Calu3 (cell line): ENCODE measurements around the gene MYO1E. TPM values are rescaled to one million over a fixed set of nuclear protein-coding genes. Genes with fewer than 3 reads are reported as not detected.

ENCODE experiments used
- Bru-seq: library from RNA; stranded (reverse); fragments of 400-500 nt; gene quantifications from one replicate; lab custom pipeline; 2021; lab: Mats Ljungman, UMichigan
- BruChase-seq, 2 experiments: library from RNA; stranded (reverse); fragments of 400-500 nt; gene quantifications; one replicate each; lab custom pipeline; 2021; lab: Mats Ljungman, UMichigan
- BruUV-seq: library from RNA; stranded (reverse); fragments of 400-500 nt; replicated peaks from 2 replicates; lab custom pipeline; 2021; lab: Mats Ljungman, UMichigan
- CTCF ChIA-PET: fragments of 300-600 bp; sonication (Branson Sonifier 250); formaldehyde crosslinking; loops from one replicate; lab custom pipeline; 2022; ENCODE audit warnings: antibody characterized with exemption; lab: Charles Lee
- DNase-seq: peaks from one replicate; pipeline ENCODE4 v3.0.0; 2022
- H3K27ac Mint-ChIP-seq: one replicate; pipeline ENCODE4 v1.8.0; 2022; ENCODE audit warnings: mixed read lengths; ENCODE audit not compliant: unreplicated experiment
- H3K27me3 Mint-ChIP-seq: one replicate; pipeline ENCODE4 v1.8.0; 2022; ENCODE audit warnings: mixed read lengths; ENCODE audit not compliant: unreplicated experiment
- H3K36me3 Mint-ChIP-seq: one replicate; pipeline ENCODE4 v1.8.0; 2022; ENCODE audit warnings: mild to moderate bottlenecking, moderate library complexity, mixed read lengths; ENCODE audit not compliant: insufficient read depth, unreplicated experiment
- H3K4me1 Mint-ChIP-seq: one replicate; pipeline ENCODE4 v1.8.0; 2022; ENCODE audit warnings: mild to moderate bottlenecking, low read depth, mixed read lengths; ENCODE audit not compliant: unreplicated experiment
- H3K4me3 Mint-ChIP-seq: one replicate; pipeline ENCODE4 v1.8.0; 2022; ENCODE audit warnings: mild to moderate bottlenecking, low read depth, moderate library complexity, mixed read lengths; ENCODE audit not compliant: unreplicated experiment
- H3K9me3 Mint-ChIP-seq: one replicate; pipeline ENCODE4 v1.8.0; 2022; ENCODE audit warnings: low read depth, mixed read lengths; ENCODE audit not compliant: unreplicated experiment
- intact Hi-C: fragments of 100-400 bp; cut with micrococcal nuclease; formaldehyde crosslinking; loops from one replicate; pipeline ENCODE4 v1.10.0; 2022; ENCODE audit not compliant: unreplicated experiment
- long read RNA-seq: library from polyadenylated mRNA; stranded (forward); transcript quantifications from one replicate; pipeline ENCODE4 v2.0.0, GENCODE V29; 2022
- total RNA-seq: library from RNA; stranded (reverse); gene quantifications from 2 replicates; pipeline ENCODE4 v1.2.3, GENCODE V29; 2022
- TF ChIP-seq, protein P1 (sequence below): fragments of 200-600 bp; IDR thresholded peaks from one replicate; pipeline ENCODE4 v1.8.0; 2022; ENCODE audit warnings: antibody characterized with exemption; ENCODE audit not compliant: unreplicated experiment

Gene MYO1E
- 617 and 655 TPM in 2 replicates for total RNA-seq
- percentile 99 among the genes with signal in this experiment for Bru-seq, nascent RNA
- percentile 95 among the genes with signal in this experiment for BruChase-seq, experiment 1, labeled RNA remaining after a 6-hour chase
- percentile 94 among the genes with signal in this experiment for BruChase-seq, experiment 2, labeled RNA remaining after a 2-hour chase
- long read RNA-seq, full-length matches to known transcripts = 32 of 104 reads
- long read RNA-seq, partial matches to known transcripts = 48 of 104 reads
- long read RNA-seq, other reads (novel, unspliced or antisense) = 24 of 104 reads

GRCh38 chr15:59372352-59373211 is at the start of gene MYO1E:
MYO1E (minus strand) TSS chr15:59372871; CDS start chr15:59372500, 371 bp downstream.
- Mint-ChIP-seq H3K4me1 (peaks cover 42% of the 10 kb centered on the region), H3K4me3 (peak within 1 kb of the TSS; percentile 82), H3K27me3 (no peaks in the 10 kb centered on the region), H3K9me3 (no peaks in the 10 kb centered on the region), H3K36me3 (peaks cover 68% of the 10 kb centered on the region), H3K27ac (peak within 1 kb of the TSS; percentile 96)
- TF ChIP-seq, protein P1, sequence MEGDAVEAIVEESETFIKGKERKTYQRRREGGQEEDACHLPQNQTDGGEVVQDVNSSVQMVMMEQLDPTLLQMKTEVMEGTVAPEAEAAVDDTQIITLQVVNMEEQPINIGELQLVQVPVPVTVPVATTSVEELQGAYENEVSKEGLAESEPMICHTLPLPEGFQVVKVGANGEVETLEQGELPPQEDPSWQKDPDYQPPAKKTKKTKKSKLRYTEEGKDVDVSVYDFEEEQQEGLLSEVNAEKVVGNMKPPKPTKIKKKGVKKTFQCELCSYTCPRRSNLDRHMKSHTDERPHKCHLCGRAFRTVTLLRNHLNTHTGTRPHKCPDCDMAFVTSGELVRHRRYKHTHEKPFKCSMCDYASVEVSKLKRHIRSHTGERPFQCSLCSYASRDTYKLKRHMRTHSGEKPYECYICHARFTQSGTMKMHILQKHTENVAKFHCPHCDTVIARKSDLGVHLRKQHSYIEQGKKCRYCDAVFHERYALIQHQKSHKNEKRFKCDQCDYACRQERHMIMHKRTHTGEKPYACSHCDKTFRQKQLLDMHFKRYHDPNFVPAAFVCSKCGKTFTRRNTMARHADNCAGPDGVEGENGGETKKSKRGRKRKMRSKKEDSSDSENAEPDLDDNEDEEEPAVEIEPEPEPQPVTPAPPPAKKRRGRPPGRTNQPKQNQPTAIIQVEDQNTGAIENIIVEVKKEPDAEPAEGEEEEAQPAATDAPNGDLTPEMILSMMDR = no peak
- CTCF ChIA-PET = interaction anchor here (0.6 to 1.2 kb wide), 7 partner anchors 10 to 234 kb away, joined by 3 to 5 read pairs (median 3); no protein-coding TSS in a partner anchor
- BruUV-seq = TSS peak; percentile 69
- intact Hi-C loops = loop anchor here (5.0 to 10.0 kb wide), 3 partner anchors 100 to 198 kb away; no protein-coding TSS in a partner anchor
- peak; percentile 95 for DNase-seq

GRCh38 chr15:59420986-59421618 is 48.4 kb upstream of the MYO1E start:
- Mint-ChIP-seq H3K4me1 (peaks cover 11% of the 10 kb centered on the region), H3K4me3 (no peak overlapping the region), H3K27me3 (no peaks in the 10 kb centered on the region), H3K9me3 (no peaks in the 10 kb centered on the region), H3K36me3 (no peaks in the 10 kb centered on the region), H3K27ac (no peak overlapping the region)
- CTCF ChIA-PET = interaction anchor here (0.6 to 1.0 kb wide), 2 partner anchors 32 to 152 kb away, joined by 3 to 6 read pairs; no protein-coding TSS in a partner anchor
- TF ChIP-seq, protein P1 = no peak
- no TSS peak for BruUV-seq
- intact Hi-C loops = no loop called here
- no peak for DNase-seq

GRCh38 chr15:59420108-59420507 is 47.4 kb upstream of the MYO1E start:
- Mint-ChIP-seq H3K4me1 (peaks cover 11% of the 10 kb centered on the region), H3K36me3 (no peaks in the 10 kb centered on the region), H3K4me3 (no peak overlapping the region), H3K27ac (no peak overlapping the region), H3K27me3 (no peaks in the 10 kb centered on the region), H3K9me3 (no peaks in the 10 kb centered on the region)
- no TSS peak for BruUV-seq
- CTCF ChIA-PET = interaction anchor here (1.0 kb wide), 1 partner anchor 151 kb away, joined by 3 read pairs; no protein-coding TSS in a partner anchor
- intact Hi-C loops = no loop called here
- TF ChIP-seq, protein P1 = no peak
- no peak for DNase-seq

GRCh38 chr15:59419170-59419569 is 46.5 kb upstream of the MYO1E start:
- TF ChIP-seq, protein P1 = no peak
- peaks cover 5% of the 10 kb centered on the region for H3K4me1 Mint-ChIP-seq
- BruUV-seq = no TSS peak
- intact Hi-C loops = no loop called here
- CTCF ChIA-PET = no interaction called here
- no peaks in the 10 kb centered on the region for H3K36me3 Mint-ChIP-seq
- H3K4me3 Mint-ChIP-seq = no peak overlapping the region
- no peaks in the 10 kb centered on the region for H3K9me3 Mint-ChIP-seq
- no peaks in the 10 kb centered on the region for H3K27me3 Mint-ChIP-seq
- DNase-seq = no peak
- no peak overlapping the region for H3K27ac Mint-ChIP-seq
